ENCODE data around the gene LEMD3. TPM values are rescaled to one million over a fixed set of nuclear protein-coding genes. Genes with fewer than 3 reads are reported as not detected.

The LEMD3 gene
- total RNA-seq, 1 experiment from 2014 or later: 28.4 TPM

DNA sequence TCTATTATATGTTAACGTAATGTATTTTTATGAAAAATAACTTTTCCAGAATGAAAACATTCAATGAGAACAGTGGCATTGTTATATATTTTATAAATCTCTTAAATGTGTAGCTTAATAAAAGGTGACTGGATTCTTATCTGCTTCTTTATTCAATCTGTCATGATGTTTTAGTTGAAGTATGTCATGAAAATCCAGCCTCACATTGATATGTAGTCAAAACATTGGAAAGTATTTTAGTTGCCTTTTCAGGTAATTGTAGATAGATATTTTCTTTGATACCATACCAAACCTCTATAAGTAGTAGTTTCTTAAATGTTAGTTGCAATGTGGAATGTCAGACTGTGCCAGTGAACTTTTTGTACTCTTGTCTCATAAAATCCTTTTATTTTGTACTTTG is 67.8 kb downstream of the LEMD3 start:
- Histone ChIP-seq H3K36me3 (ENCODE audit: insufficient read depth, low read length, poor library complexity, severe bottlenecking) (peaks cover 20% of the 10 kb centered on the region), H3K27ac (ENCODE audit: low read depth, low read length, poor library complexity, severe bottlenecking) (no peak overlapping the region), H3K27me3 (replicated peaks; ENCODE audit: insufficient read depth, low read depth, low read length, poor library complexity) (no peaks in the 10 kb centered on the region), H3K4me3 (ENCODE audit: low read depth, low read length, poor library complexity, severe bottlenecking) (no peak overlapping the region), H3K9me3 (ENCODE audit: low read depth, low read length, poor library complexity, severe bottlenecking) (no peaks in the 10 kb centered on the region), H3K4me1 (ENCODE audit: insufficient read depth, low read length, poor library complexity, severe bottlenecking) (no peaks in the 10 kb centered on the region)
- no peak for DNase-seq (ENCODE audit: low spot score)
- POLR2A ChIA-PET (ENCODE audit: low non-redundant PET): no interaction called here
- CTCF ChIA-PET: no interaction called here
- TF ChIP-seq, protein P1, sequence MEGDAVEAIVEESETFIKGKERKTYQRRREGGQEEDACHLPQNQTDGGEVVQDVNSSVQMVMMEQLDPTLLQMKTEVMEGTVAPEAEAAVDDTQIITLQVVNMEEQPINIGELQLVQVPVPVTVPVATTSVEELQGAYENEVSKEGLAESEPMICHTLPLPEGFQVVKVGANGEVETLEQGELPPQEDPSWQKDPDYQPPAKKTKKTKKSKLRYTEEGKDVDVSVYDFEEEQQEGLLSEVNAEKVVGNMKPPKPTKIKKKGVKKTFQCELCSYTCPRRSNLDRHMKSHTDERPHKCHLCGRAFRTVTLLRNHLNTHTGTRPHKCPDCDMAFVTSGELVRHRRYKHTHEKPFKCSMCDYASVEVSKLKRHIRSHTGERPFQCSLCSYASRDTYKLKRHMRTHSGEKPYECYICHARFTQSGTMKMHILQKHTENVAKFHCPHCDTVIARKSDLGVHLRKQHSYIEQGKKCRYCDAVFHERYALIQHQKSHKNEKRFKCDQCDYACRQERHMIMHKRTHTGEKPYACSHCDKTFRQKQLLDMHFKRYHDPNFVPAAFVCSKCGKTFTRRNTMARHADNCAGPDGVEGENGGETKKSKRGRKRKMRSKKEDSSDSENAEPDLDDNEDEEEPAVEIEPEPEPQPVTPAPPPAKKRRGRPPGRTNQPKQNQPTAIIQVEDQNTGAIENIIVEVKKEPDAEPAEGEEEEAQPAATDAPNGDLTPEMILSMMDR (conservative IDR thresholded peaks at IDR 0.05; ENCODE audit: low read depth, low read length): no peak
- TF ChIP-seq EZH2 (IDR thresholded peaks at IDR 0.05; ENCODE audit: borderline replicate concordance, low read depth, low read length, poor library complexity, severe bottlenecking): no peak
- no TSS peak for BruUV-seq (replicated peaks)
- intact Hi-C loops (cut with micrococcal nuclease; ENCODE audit: unreplicated experiment): no loop called here

DNA sequence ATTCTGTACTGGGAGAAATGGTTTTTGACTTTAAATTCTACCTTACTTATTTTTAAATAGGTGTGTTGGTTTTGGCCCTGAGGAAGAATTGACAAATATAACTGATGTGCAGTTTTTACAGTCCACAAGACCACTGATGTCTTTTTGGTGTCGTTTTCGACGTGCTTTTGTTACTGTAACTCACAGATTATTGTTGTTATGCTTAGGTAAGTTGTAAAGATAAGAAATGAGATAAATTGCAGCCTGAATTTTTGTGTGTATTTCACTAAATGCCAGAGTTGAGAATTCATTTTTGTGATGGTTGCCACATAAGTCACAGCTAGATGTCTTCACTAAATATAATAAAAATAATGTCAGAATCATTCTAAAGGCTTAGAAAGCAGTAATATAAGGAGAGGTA is 69.2 kb downstream of the LEMD3 start:
- no peak for DNase-seq (ENCODE audit: low spot score)
- intact Hi-C loops (cut with micrococcal nuclease; ENCODE audit: unreplicated experiment): no loop called here
- Histone ChIP-seq H3K9me3 (ENCODE audit: low read depth, low read length, poor library complexity, severe bottlenecking) (no peaks in the 10 kb centered on the region), H3K27ac (ENCODE audit: low read depth, low read length, poor library complexity, severe bottlenecking) (no peak overlapping the region), H3K36me3 (ENCODE audit: insufficient read depth, low read length, poor library complexity, severe bottlenecking) (peaks cover 28% of the 10 kb centered on the region), H3K4me3 (ENCODE audit: low read depth, low read length, poor library complexity, severe bottlenecking) (no peak overlapping the region), H3K4me1 (ENCODE audit: insufficient read depth, low read length, poor library complexity, severe bottlenecking) (no peaks in the 10 kb centered on the region), H3K27me3 (replicated peaks; ENCODE audit: insufficient read depth, low read depth, low read length, poor library complexity) (no peaks in the 10 kb centered on the region)
- ChIA-PET POLR2A (ENCODE audit: low non-redundant PET) (no interaction called here), CTCF (no interaction called here)
- BruUV-seq (replicated peaks): no TSS peak
- TF ChIP-seq, protein P1 (conservative IDR thresholded peaks at IDR 0.05; ENCODE audit: low read depth, low read length): no peak
- no peak for TF ChIP-seq EZH2 (IDR thresholded peaks at IDR 0.05; ENCODE audit: borderline replicate concordance, low read depth, low read length, poor library complexity, severe bottlenecking)

GRCh38 chr12:65248656-65249633 is 79.6 kb downstream of the LEMD3 start:
- no peak for DNase-seq (ENCODE audit: low spot score)
- Histone ChIP-seq H3K27me3 (replicated peaks; ENCODE audit: insufficient read depth, low read depth, low read length, poor library complexity) (no peaks in the 10 kb centered on the region), H3K27ac (ENCODE audit: low read depth, low read length, poor library complexity, severe bottlenecking) (no peak overlapping the region), H3K4me3 (ENCODE audit: low read depth, low read length, poor library complexity, severe bottlenecking) (no peak overlapping the region), H3K36me3 (ENCODE audit: insufficient read depth, low read length, poor library complexity, severe bottlenecking) (peaks cover 14% of the 10 kb centered on the region), H3K9me3 (ENCODE audit: low read depth, low read length, poor library complexity, severe bottlenecking) (no peaks in the 10 kb centered on the region), H3K4me1 (ENCODE audit: insufficient read depth, low read length, poor library complexity, severe bottlenecking) (no peaks in the 10 kb centered on the region)
- BruUV-seq (replicated peaks): no TSS peak
- ChIA-PET CTCF (no interaction called here), POLR2A (ENCODE audit: low non-redundant PET) (no interaction called here)
- no peak for TF ChIP-seq EZH2 (IDR thresholded peaks at IDR 0.05; ENCODE audit: borderline replicate concordance, low read depth, low read length, poor library complexity, severe bottlenecking)
- TF ChIP-seq, protein P1 (conservative IDR thresholded peaks at IDR 0.05; ENCODE audit: low read depth, low read length): no peak
- intact Hi-C loops (cut with micrococcal nuclease; ENCODE audit: unreplicated experiment): no loop called here

Data from A673 (cell line).